Measurements from ENCODE around the gene KLHL29. TPM values are rescaled to one million over a fixed set of nuclear protein-coding genes. Genes with fewer than 3 reads are reported as not detected.

KLHL29 gene
- polyA plus RNA-seq, 1 of the 3 experiments (the other 2 are of a cell fraction) = 4.6 TPM

- no peak for TF ChIP-seq USF1 (IDR thresholded peaks at IDR 0.05; ENCODE audit: borderline replicate concordance, low read depth)
- TF ChIP-seq TCF12 (IDR thresholded peaks at IDR 0.05) = no peak
- TF ChIP-seq NRF1 (IDR thresholded peaks at IDR 0.05; ENCODE audit: low read depth, low read length) = no peak
- no peak for TF ChIP-seq FOXM1 (IDR thresholded peaks at IDR 0.05; ENCODE audit: low read depth)
- TF ChIP-seq SMC3 (IDR thresholded peaks at IDR 0.05; ENCODE audit: low read depth, low read length) = no peak
Measured at GRCh38 chr2:23583467-23583866, 198.5 kb downstream of the KLHL29 start (continued).

- 89% methylated on average over 14 of the region's 17 CpGs for WGBS (ENCODE audit: low lambda C conversion rate)
- Histone ChIP-seq H3K36me3 (replicated peaks in 1 of 2; ENCODE audit: control insufficient read depth in 1 of 2, insufficient read depth in 2 of 2, low read length in 1 of 2) (no peaks in the 10 kb centered on the region), H3K4me1 (ENCODE audit: control insufficient read depth in 1 of 2, insufficient read depth in 2 of 2, low read depth in 1 of 2, low read length in 1 of 2) (peaks cover 0 to 11% of the 10 kb centered on the region in 2 experiments; a peak in 2 of 4 replicates), H3K9me3 (no peaks in the 10 kb centered on the region), H4K20me1 (ENCODE audit: insufficient read depth) (no peaks in the 10 kb centered on the region), H3K27ac (ENCODE audit: low read depth in 2 of 2, low read length in 1 of 2) (no peak overlapping the region), H3K9ac (no peak overlapping the region), H3K4me3 (ENCODE audit: low read depth in 2 of 2, low read length in 1 of 2) (no peak overlapping the region), H3F3A (replicated peaks; ENCODE audit: insufficient read depth) (no peaks in the 10 kb centered on the region), H2AFZ (ENCODE audit: low read depth) (no peak overlapping the region), H3K79me2 (ENCODE audit: insufficient read depth) (no peaks in the 10 kb centered on the region), H3K4me2 (no peak overlapping the region), H3K27me3 (ENCODE audit: insufficient read depth) (no peaks in the 10 kb centered on the region), H3K9me2 (no peaks in the 10 kb centered on the region)
- CTCF ChIA-PET = interaction anchor here (0.9 to 1.4 kb wide), 3 partner anchors 11 to 21 kb away, joined by 3 to 4 read pairs (median 3); no protein-coding TSS in a partner anchor
- no peak for TF ChIP-seq TCF12 (IDR thresholded peaks at IDR 0.05)
- no peak for TF ChIP-seq PBX3 (IDR thresholded peaks at IDR 0.05)
- TF ChIP-seq IRF3 (IDR thresholded peaks at IDR 0.05; ENCODE audit: low read depth, low read length) = no peak
- TF ChIP-seq GATA2 (CRISPR knock-in tag; IDR thresholded peaks at IDR 0.05) = no peak
- POLR2A ChIA-PET = no interaction called here
- DNase-seq = no peak
Measured at GRCh38 chr2:23584054-23584745, 199.2 kb downstream of the KLHL29 start.

GRCh38 chr2:23585273-23586170, 200.5 kb downstream of the KLHL29 start:
- WGBS (ENCODE audit: low lambda C conversion rate) = 79% methylated on average over 13 of the region's 13 CpGs
- POLR2A ChIA-PET = no interaction called here
- TF ChIP-seq PBX3 (IDR thresholded peaks at IDR 0.05) = no peak
- TF ChIP-seq CTCF (IDR thresholded peaks at IDR 0.05) = no peak
- TF ChIP-seq RFX5 (IDR thresholded peaks at IDR 0.05; ENCODE audit: low read length) = no peak
- TF ChIP-seq RAD21 (IDR thresholded peaks at IDR 0.05; ENCODE audit: low read length) = no peak
- no peak for TF ChIP-seq SIN3A (IDR thresholded peaks at IDR 0.05; ENCODE audit: borderline replicate concordance, low read depth, low read length)
- no peak for TF ChIP-seq RXRA (IDR thresholded peaks at IDR 0.05; ENCODE audit: borderline replicate concordance, low read depth)
- TF ChIP-seq EP300 (IDR thresholded peaks at IDR 0.05; ENCODE audit: borderline replicate concordance in 1 of 2, low read depth in 1 of 2, low read length in 1 of 2) = no peak
- TF ChIP-seq POLR2AphosphoS5 (IDR thresholded peaks at IDR 0.05; ENCODE audit: low read depth, low read length) = no peak

More at GRCh38 chr2:23585273-23586170, 200.5 kb downstream of the KLHL29 start:
- Histone ChIP-seq H3K4me3 (ENCODE audit: low read depth in 2 of 2, low read length in 1 of 2) (no peak overlapping the region), H3K9ac (no peak overlapping the region), H3K27ac (ENCODE audit: low read depth in 2 of 2, low read length in 1 of 2) (no peak overlapping the region), H3K79me2 (ENCODE audit: insufficient read depth) (no peaks in the 10 kb centered on the region), H3K27me3 (ENCODE audit: insufficient read depth) (no peaks in the 10 kb centered on the region), H3K9me2 (no peaks in the 10 kb centered on the region), H3K9me3 (no peaks in the 10 kb centered on the region), H3K36me3 (replicated peaks in 1 of 2; ENCODE audit: control insufficient read depth in 1 of 2, insufficient read depth in 2 of 2, low read length in 1 of 2) (no peaks in the 10 kb centered on the region), H3F3A (replicated peaks; ENCODE audit: insufficient read depth) (no peaks in the 10 kb centered on the region), H3K4me1 (ENCODE audit: control insufficient read depth in 1 of 2, insufficient read depth in 2 of 2, low read depth in 1 of 2, low read length in 1 of 2) (peaks cover 0 to 11% of the 10 kb centered on the region in 2 experiments; a peak in 2 of 4 replicates), H4K20me1 (ENCODE audit: insufficient read depth) (no peaks in the 10 kb centered on the region), H2AFZ (ENCODE audit: low read depth) (no peak overlapping the region), H3K4me2 (no peak overlapping the region)
- CTCF ChIA-PET = interaction anchor here (1.1 to 1.4 kb wide), 2 partner anchors 10 to 12 kb away, joined by 3 to 4 read pairs; no protein-coding TSS in a partner anchor
- no peak for DNase-seq

All from SK-N-SH (cell line).